HepG2 (cell line): ENCODE data around the gene TPH1. TPM values are rescaled to one million over a fixed set of nuclear protein-coding genes. Genes with fewer than 3 reads are reported as not detected.

Experiments
- AKNA ChIP-seq: sonication (generic); formaldehyde crosslinking; IDR thresholded peaks from 2 replicates; pipeline ENCODE4 v1.4.0; 2020; ENCODE audit warnings: missing genetic modification reagents, borderline replicate concordance
- CBX2 ChIP-seq, 2 experiments: fragments of 200-600 bp in 1 of 2; sonication (generic); formaldehyde crosslinking in 1 of 2; IDR thresholded peaks; 2 replicates each; pipeline versions ENCODE4 v1.7.0 to v1.8.1; 2018 to 2022; ENCODE audit warnings: low read depth in 2 of 2, low read length in 1 of 2, mild to moderate bottlenecking in 1 of 2, missing genetic modification reagents in 1 of 2
- CEBPG ChIP-seq: IDR thresholded peaks from 2 replicates; pipeline ENCODE4 v1.6.1; 2016
- HIC2 ChIP-seq: sonication (generic); formaldehyde crosslinking; IDR thresholded peaks from 2 replicates; pipeline ENCODE4 v1.9.0; 2022; ENCODE audit warnings: low read depth, missing genetic modification reagents
- HNF1A ChIP-seq, 2 experiments: sonication (generic) in 1 of 2; formaldehyde crosslinking in 1 of 2; IDR thresholded peaks; 2 replicates each; pipeline versions ENCODE4 v1.4.0 to v1.6.1; 2016 to 2020; ENCODE audit warnings: borderline replicate concordance in 1 of 2, low read depth in 1 of 2, mild to moderate bottlenecking in 1 of 2, missing genetic modification reagents in 1 of 2
- HNRNPLL ChIP-seq: fragments of 200-400 bp; formaldehyde crosslinking; IDR thresholded peaks from 2 replicates; pipeline ENCODE4 v1.6.1; 2017; ENCODE audit warnings: mild to moderate bottlenecking, low read depth, low read length; ENCODE audit not compliant: poor library complexity, severe bottlenecking
- IKZF1 ChIP-seq: fragments of 450-650 bp; IDR thresholded peaks from 2 replicates; pipeline ENCODE4 v1.7.1; 2016
- MIER2 ChIP-seq: IDR thresholded peaks from 2 replicates; pipeline ENCODE4 v1.6.1; 2016; ENCODE audit warnings: missing biosample characterization, missing genetic modification reagents
- POLR2AphosphoS5 ChIP-seq: IDR thresholded peaks from 2 replicates; pipeline ENCODE4 v1.6.1; 2012; ENCODE audit warnings: low read depth, low read length
- TP53 ChIP-seq: sonication (generic); formaldehyde crosslinking; conservative IDR thresholded peaks from 2 replicates; pipeline ENCODE4 v1.4.0; 2020; ENCODE audit warnings: missing genetic modification reagents
- YY1 ChIP-seq: IDR thresholded peaks from 2 replicates; pipeline ENCODE4 v1.6.1; 2011; ENCODE audit warnings: low read length, low read depth, moderate library complexity, mild to moderate bottlenecking; ENCODE audit not compliant: insufficient read depth, insufficient replicate concordance
- ZBTB7A ChIP-seq: sonication (generic); formaldehyde crosslinking; IDR thresholded peaks from 2 replicates; pipeline ENCODE4 v1.8.0; 2022; ENCODE audit warnings: mild to moderate bottlenecking, missing genetic modification reagents
- ZFX ChIP-seq: sonication (generic); formaldehyde crosslinking; IDR thresholded peaks from 2 replicates; pipeline ENCODE4 v1.4.0; 2020; ENCODE audit warnings: mild to moderate bottlenecking, low read depth, missing genetic modification reagents, moderate library complexity
- ZNF230 ChIP-seq: sonication (generic); formaldehyde crosslinking; IDR thresholded peaks from 2 replicates; pipeline ENCODE4 v1.4.0; 2020; ENCODE audit warnings: mild to moderate bottlenecking, missing genetic modification reagents
- ZNF232 ChIP-seq: sonication (generic); formaldehyde crosslinking; IDR thresholded peaks from 2 replicates; pipeline ENCODE4 v1.4.0; 2020; ENCODE audit warnings: missing genetic modification reagents, borderline replicate concordance
- ZSCAN31 ChIP-seq: sonication (generic); formaldehyde crosslinking; IDR thresholded peaks from 2 replicates; pipeline ENCODE4 v1.5.0; 2020; ENCODE audit warnings: low read depth, mild to moderate bottlenecking, missing genetic modification reagents
- polyA plus RNA-seq, 8 experiments: library from polyadenylated mRNA; depleted of rRNA in 3 of 8; stranded (reverse) in 7 of 8; unstranded in 1 of 8; fragments of >200 nt; fragmentation: Illumina TruSeq in 4 of 8; extraction: Trizol in 4 of 8; gene quantifications; 2 replicates each; pipeline versions ENCODE4 v1.2.1 to v1.2.3, GENCODE V29; 2011 to 2016; ENCODE audit warnings: low read depth in 4 of 8, missing spikeins in 1 of 8, mixed read lengths in 1 of 8; ENCODE audit not compliant: insufficient read depth in 1 of 8
- total RNA-seq, 5 experiments: library from RNA; depleted of rRNA; stranded (reverse); fragments of >200 nt; fragmentation: Illumina TruSeq; extraction: Trizol; gene quantifications; 2 replicates each; pipeline ENCODE4 v1.2.3, GENCODE V29; 2016; ENCODE audit warnings: low read depth in 1 of 5

Gene TPH1
- total and polyA plus RNA-seq, 2 of the 13 experiments (the other 11 are each of a cell fraction or from before 2014, with no cell fraction given) = 0.26 to 0.53 TPM

- TF ChIP-seq AKNA = 0 out of 2 replicates have a peak, but pooled peaks have one; percentile 33
- TF ChIP-seq ZBTB7A (CRISPR knock-in tag) = peak; percentile 69
- 0 out of 2 replicates have a peak, but pooled peaks have one; percentile 58 for TF ChIP-seq ZNF230
- no peak for TF ChIP-seq CBX2 (IDR thresholded peaks at IDR 0.05; ENCODE audit: low read depth, low read length)
- no peak for TF ChIP-seq CBX2 (CRISPR knock-in tag; IDR thresholded peaks at IDR 0.05; ENCODE audit: low read depth)
- peak; percentile 27; the same call in 1 of the 2 replicates for TF ChIP-seq CEBPG (CRISPR knock-in tag)
- TF ChIP-seq YY1 = peak; percentile 73
- TF ChIP-seq ZNF232 (CRISPR knock-in tag) = peak; percentile 51; the same call in 1 of the 2 replicates
- 0 out of 2 replicates have a peak, but pooled peaks have one; percentile 21 for TF ChIP-seq TP53 (CRISPR knock-in tag)
- TF ChIP-seq POLR2AphosphoS5 = peak; percentile 84
- TF ChIP-seq HIC2 = peak; percentile 33; the same call in 1 of the 2 replicates
- TF ChIP-seq HNF1A (IDR thresholded peaks at IDR 0.05; ENCODE audit: low read depth) = no peak
- TF ChIP-seq HNF1A (CRISPR knock-in tag; IDR thresholded peaks at IDR 0.05; ENCODE audit: borderline replicate concordance) = no peak; the same call in 1 of the 2 replicates
- peak; percentile 61 for TF ChIP-seq HNRNPLL
- TF ChIP-seq IKZF1 = no peak
- peak; percentile 25 for TF ChIP-seq ZFX (CRISPR knock-in tag)
- peak; percentile 64 for TF ChIP-seq ZSCAN31 (CRISPR knock-in tag)
- no peak for TF ChIP-seq MIER2
Observed at GRCh38 chr11:18012906-18013781, 32.9 kb downstream of the TPH1 start, which contains the start of gene SERGEF (continued).
